ENCODE results near the gene FUZ. TPM values are rescaled to one million over a fixed set of nuclear protein-coding genes. Genes with fewer than 3 reads are reported as not detected.

The FUZ gene, protein sequence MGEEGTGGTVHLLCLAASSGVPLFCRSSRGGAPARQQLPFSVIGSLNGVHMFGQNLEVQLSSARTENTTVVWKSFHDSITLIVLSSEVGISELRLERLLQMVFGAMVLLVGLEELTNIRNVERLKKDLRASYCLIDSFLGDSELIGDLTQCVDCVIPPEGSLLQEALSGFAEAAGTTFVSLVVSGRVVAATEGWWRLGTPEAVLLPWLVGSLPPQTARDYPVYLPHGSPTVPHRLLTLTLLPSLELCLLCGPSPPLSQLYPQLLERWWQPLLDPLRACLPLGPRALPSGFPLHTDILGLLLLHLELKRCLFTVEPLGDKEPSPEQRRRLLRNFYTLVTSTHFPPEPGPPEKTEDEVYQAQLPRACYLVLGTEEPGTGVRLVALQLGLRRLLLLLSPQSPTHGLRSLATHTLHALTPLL
- polyA plus RNA-seq (2012; ENCODE audit: insufficient read depth, insufficient read length, low read depth): 14.6 TPM

DNA sequence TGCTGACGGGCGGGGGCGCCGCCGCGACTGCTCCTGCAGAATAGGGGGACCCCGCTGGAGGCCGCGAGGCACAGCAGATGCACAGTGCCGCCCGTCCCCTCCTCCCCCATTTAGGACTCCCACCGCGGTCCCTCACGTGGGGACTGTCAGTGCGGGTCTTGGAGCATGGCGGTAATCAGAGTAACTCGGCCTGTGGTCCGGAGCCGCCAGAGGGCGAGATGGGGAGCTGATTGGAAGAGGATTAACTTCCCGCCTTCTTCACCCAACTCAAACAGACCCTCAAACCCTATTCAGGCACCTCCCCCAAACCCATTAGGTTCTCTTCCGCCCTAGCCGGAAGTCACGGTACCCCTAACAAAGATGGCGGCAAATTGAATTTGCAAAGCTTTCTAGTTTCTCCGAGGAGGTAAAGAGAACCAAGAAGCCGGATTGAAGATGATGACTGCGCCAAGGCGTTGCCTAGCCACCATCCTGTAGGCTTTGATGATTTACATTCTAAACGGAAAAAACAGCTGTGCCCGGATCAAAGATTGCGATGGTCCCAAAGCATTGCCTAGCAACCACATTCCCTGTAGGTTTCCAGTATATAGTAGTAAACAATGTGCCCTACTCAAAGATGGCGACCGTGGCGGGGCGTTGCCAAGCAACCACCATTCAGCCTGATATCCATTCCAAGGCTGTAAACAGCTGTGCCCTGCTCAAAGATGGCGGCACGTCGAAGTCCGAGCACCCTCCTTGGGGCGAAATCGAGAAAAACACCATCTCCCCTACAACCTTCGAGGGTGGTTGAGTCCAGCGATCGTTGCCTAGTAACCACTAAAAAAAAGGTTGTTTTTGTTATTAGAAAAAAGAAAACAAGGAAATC, at the start of gene FUZ:
TSS of gene FUZ (minus strand) at position 296 of the 865 bp plus-strand sequence. CDS start at position 110, 186 bp downstream.
- H3K4me3 ChIP-seq (ENCODE audit: low read depth, low read length): peak within 1 kb of the TSS; percentile 75
- no peaks in the 10 kb centered on the region for H3K27me3 ChIP-seq
- TF ChIP-seq CTCF (IDR thresholded peaks at IDR 0.05; ENCODE audit: low read depth, low read length): peak; percentile 53
- H3K4me1 ChIP-seq: peaks cover 8% of the 10 kb centered on the region
- no peaks in the 10 kb centered on the region for H3K36me3 ChIP-seq
- peak; percentile 96 for DNase-seq
- H3K9me3 ChIP-seq: no peaks in the 10 kb centered on the region

DNA sequence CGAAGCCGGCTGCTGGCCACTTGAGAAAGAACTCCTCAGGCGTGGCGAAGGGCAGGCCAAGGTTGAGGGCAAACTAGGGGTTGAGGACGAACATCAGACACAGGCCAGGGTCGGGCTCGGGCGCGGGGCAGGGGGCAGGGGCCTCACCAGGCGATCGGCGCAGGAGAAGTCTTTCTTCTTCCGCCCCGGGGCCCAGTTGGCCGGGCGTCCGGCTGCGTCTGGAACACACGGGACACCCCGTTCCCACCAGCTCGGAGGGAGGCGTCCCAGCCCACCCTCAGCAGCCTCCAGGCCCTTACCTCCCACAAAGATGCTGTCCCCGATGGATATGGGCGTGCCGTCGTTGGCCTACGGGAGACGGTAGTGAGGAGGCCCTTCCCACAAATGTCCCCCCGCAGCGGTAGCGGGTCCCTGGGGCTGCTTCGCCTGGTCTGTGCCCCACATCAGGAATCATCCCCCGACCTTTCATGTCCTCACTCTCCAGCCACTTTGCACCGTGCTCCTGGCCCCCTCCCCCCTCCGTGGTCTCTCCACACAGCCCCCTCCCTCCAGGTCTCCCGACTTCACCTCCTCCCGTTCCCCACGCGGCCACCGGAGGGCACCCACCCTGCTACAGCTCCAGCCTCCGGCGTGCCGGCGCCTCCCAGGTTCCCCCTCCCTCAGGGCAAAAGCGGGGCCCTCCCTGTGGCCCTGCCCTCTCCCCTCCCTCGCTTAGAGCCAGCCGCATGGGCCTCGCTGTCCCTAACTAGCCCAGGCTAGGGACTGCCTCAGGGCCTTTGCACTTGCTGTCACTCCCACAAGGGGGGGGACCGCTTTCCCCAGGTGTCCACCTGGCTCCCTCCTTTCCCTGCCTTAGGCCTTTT, 49.5 kb upstream of the FUZ start:
- H3K27me3 ChIP-seq: no peaks in the 10 kb centered on the region
- H3K9me3 ChIP-seq: no peaks in the 10 kb centered on the region; the same call in 1 of the 2 replicates
- TF ChIP-seq CTCF (IDR thresholded peaks at IDR 0.05; ENCODE audit: low read depth, low read length): peak; percentile 38
- peak; percentile 72 for DNase-seq
- H3K4me3 ChIP-seq (ENCODE audit: low read depth, low read length): no peak overlapping the region
- H3K36me3 ChIP-seq: peaks cover 76% of the 10 kb centered on the region
- peaks cover 25% of the 10 kb centered on the region for H3K4me1 ChIP-seq

- no peak for TF ChIP-seq CTCF (IDR thresholded peaks at IDR 0.05; ENCODE audit: low read depth, low read length)
- Histone ChIP-seq H3K36me3 (peaks cover 85% of the 10 kb centered on the region), H3K27me3 (no peaks in the 10 kb centered on the region), H3K9me3 (no peaks in the 10 kb centered on the region; the same call in 1 of the 2 replicates), H3K4me1 (peaks cover 25% of the 10 kb centered on the region), H3K4me3 (ENCODE audit: low read depth, low read length) (no peak overlapping the region)
- DNase-seq: no peak
Observed at GRCh38 chr19:49861541-49862378, 48.7 kb upstream of the FUZ start.

DNA sequence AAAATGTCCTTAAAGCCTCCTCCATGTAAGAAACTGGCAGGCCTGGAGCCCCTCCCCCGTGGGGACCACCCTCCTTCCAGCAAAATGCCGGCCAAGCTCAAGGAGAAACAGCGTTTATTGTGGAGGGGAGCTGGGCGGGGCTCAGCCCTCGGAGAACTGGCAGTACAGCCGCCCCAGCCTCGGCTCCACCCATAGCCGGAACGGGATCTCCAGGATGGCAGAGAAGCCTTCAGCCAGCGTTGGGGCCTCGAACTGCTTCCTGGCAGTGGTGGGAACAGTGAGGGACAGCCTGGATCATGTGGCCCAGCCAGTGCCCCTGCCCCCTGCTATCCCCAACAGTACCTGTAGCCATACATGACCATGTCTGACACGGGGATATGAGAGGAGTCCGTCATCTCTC, 48.0 kb upstream of the FUZ start:
- Histone ChIP-seq H3K9me3 (no peaks in the 10 kb centered on the region; the same call in 1 of the 2 replicates), H3K36me3 (peaks cover 86% of the 10 kb centered on the region), H3K4me3 (ENCODE audit: low read depth, low read length) (no peak overlapping the region), H3K4me1 (peaks cover 19% of the 10 kb centered on the region), H3K27me3 (no peaks in the 10 kb centered on the region)
- DNase-seq: no peak
- TF ChIP-seq CTCF (IDR thresholded peaks at IDR 0.05; ENCODE audit: low read depth, low read length): no peak
